ENCODE data around the gene CALR3. TPM values are rescaled to one million over a fixed set of nuclear protein-coding genes. Genes with fewer than 3 reads are reported as not detected.

The CALR3 gene
- total and polyA plus RNA-seq, 2 experiments from 2014 or later: not detected

- Histone ChIP-seq H3K27ac (no peak overlapping the region), H3K9me3 (ENCODE audit: low read depth) (no peaks in the 10 kb centered on the region), H3K36me3 (peaks cover 83% of the 10 kb centered on the region)
Measured at GRCh38 chr19:16527334-16527935, 31.5 kb upstream of the CALR3 start.

DNA sequence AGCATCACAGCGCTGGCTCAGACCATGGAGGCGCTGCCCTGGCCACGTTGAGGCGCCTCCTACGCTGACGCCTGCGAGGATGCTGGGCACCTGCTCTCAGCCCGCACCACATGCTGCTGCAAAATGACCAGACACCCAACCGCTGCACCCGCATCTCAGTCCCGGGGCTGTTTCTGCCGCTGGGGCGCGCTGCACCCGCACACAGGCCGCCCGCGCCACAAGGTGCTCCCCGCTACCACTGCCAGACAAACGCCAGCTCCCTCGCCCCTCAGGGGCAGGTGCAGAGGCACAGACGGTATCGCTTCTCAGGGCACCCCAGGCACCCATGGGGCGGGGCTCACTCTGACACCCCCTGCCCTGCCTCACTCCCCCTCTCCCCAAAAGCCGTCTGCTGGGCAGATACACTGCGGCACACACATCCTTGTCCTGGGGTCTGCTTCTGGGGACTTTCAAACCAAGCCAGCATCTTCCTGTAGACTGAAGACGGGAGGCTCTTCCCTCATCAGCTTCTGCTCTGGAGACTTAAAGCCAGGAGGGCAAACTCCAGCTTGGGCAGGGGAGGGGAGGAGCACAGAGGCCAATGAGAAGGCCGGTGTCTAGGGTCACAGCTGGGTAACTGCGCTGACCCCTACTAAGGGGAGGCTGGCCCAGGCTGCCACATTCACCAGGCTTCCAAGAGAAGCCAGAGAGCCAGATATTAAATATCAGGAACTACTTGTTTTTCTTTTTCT, 29.9 kb upstream of the CALR3 start:
- Histone ChIP-seq H3K4me3 (no peak overlapping the region), H3K9me3 (ENCODE audit: low read depth) (no peaks in the 10 kb centered on the region), H3K27ac (no peak overlapping the region), H3K4me1 (ENCODE audit: low read depth) (no peaks in the 10 kb centered on the region), H3K36me3 (peaks cover 82% of the 10 kb centered on the region), H3K27me3 (no peaks in the 10 kb centered on the region)
- TF ChIP-seq, protein P1, sequence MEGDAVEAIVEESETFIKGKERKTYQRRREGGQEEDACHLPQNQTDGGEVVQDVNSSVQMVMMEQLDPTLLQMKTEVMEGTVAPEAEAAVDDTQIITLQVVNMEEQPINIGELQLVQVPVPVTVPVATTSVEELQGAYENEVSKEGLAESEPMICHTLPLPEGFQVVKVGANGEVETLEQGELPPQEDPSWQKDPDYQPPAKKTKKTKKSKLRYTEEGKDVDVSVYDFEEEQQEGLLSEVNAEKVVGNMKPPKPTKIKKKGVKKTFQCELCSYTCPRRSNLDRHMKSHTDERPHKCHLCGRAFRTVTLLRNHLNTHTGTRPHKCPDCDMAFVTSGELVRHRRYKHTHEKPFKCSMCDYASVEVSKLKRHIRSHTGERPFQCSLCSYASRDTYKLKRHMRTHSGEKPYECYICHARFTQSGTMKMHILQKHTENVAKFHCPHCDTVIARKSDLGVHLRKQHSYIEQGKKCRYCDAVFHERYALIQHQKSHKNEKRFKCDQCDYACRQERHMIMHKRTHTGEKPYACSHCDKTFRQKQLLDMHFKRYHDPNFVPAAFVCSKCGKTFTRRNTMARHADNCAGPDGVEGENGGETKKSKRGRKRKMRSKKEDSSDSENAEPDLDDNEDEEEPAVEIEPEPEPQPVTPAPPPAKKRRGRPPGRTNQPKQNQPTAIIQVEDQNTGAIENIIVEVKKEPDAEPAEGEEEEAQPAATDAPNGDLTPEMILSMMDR (IDR thresholded peaks at IDR 0.05; ENCODE audit: low read depth, low read length): no peak
- no peak for DNase-seq (ENCODE audit: low read depth in 1 of 2, low spot score in 1 of 2)

More at GRCh38 chr19:16527334-16527935, 31.5 kb upstream of the CALR3 start:
- no peak overlapping the region for H3K4me3 ChIP-seq
- H3K4me1 ChIP-seq (ENCODE audit: low read depth): no peaks in the 10 kb centered on the region
- DNase-seq (ENCODE audit: low read depth in 1 of 2, low spot score in 1 of 2): no peak
- TF ChIP-seq, protein P1 (IDR thresholded peaks at IDR 0.05; ENCODE audit: low read depth, low read length): no peak
- H3K27me3 ChIP-seq: no peaks in the 10 kb centered on the region

DNA sequence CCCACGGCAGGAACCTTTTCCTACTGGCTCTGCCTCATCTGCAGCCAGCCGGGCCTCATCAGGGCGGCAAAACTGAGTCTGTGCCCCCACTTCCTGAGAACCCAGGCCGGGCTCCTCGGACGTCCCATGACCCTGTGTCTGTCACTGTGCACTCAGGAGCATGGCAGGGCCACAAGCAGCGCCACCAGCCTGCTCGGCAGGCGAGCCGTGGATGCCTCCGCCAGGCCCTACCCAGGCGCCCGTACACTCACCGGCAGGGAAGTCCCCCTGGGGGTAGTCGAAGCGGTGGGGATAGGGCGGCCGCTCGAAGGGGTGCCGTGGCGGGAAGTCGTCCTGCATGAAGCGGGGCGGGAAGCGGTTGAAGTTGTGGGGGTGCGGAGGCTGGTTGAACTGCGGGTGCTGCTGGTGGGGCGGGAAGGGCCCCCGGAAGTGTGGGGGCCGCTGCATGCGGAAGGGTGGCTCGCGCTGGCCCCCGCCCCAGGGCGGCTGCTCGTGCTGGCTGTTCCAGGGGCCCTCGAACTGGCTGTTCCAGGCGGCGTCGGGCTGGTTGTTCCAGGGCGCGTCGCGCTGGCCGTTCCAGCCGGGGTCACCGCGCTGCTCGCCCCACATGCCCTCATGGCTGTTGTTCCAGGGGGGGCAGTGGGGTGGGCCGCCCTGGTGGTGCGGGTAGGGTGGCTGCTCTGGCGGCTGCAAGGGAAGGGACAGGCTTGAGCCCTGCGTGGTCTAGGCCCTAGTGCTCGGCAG, 29.2 kb upstream of the CALR3 start:
- Histone ChIP-seq H3K27ac (no peak overlapping the region), H3K36me3 (peaks cover 83% of the 10 kb centered on the region), H3K9me3 (ENCODE audit: low read depth) (no peaks in the 10 kb centered on the region), H3K4me3 (no peak overlapping the region), H3K4me1 (ENCODE audit: low read depth) (no peaks in the 10 kb centered on the region), H3K27me3 (no peaks in the 10 kb centered on the region)
- no peak for DNase-seq (ENCODE audit: low read depth in 1 of 2, low spot score in 1 of 2)
- TF ChIP-seq, protein P1 (IDR thresholded peaks at IDR 0.05; ENCODE audit: low read depth, low read length): no peak

DNA sequence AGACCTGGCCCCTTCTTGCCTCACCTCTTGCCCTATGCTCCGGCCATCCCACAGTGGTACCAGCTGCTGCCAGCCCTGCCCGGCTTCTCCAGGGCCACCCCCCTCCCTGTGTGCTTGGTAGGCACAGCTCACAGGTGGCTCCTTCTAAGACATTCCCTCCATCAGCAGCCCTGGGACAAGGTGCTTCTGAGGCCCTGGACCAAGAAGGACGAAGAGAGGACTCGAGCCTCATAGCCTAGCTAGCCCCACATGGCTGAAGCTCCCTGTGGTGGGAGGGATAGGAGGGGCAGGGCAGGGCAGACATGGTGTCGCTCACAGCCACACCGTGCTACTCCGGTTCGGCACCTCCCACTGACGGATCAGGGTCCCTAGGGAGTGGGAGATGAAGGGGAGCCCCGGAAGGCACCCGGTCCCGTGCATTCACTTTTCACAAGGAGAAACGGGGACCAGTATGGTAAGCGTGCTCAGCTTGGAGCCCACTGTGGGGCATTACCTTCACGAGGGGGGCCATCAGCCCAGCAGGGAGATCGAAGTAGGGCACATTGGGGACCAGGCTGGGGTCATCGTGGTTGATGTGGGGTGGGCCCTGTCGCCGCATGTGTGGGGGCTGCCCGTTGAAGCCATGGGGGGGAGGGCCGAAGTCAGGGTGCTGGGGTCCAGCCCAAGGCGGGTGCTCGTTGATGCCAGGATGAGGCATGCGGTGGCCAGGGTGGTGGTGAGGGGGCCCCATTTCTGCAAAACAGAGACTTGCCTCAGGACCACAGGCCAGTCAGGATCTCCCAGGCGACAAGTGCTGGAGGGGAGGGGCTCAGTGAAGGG, 26.8 kb upstream of the CALR3 start:
- Histone ChIP-seq H3K4me1 (ENCODE audit: low read depth) (no peaks in the 10 kb centered on the region), H3K9me3 (ENCODE audit: low read depth) (no peaks in the 10 kb centered on the region), H3K27ac (no peak overlapping the region), H3K36me3 (peaks cover 80% of the 10 kb centered on the region), H3K27me3 (no peaks in the 10 kb centered on the region), H3K4me3 (no peak overlapping the region)
- TF ChIP-seq, protein P1 (IDR thresholded peaks at IDR 0.05; ENCODE audit: low read depth, low read length): no peak
- no peak for DNase-seq (ENCODE audit: low read depth in 1 of 2, low spot score in 1 of 2)

DNA sequence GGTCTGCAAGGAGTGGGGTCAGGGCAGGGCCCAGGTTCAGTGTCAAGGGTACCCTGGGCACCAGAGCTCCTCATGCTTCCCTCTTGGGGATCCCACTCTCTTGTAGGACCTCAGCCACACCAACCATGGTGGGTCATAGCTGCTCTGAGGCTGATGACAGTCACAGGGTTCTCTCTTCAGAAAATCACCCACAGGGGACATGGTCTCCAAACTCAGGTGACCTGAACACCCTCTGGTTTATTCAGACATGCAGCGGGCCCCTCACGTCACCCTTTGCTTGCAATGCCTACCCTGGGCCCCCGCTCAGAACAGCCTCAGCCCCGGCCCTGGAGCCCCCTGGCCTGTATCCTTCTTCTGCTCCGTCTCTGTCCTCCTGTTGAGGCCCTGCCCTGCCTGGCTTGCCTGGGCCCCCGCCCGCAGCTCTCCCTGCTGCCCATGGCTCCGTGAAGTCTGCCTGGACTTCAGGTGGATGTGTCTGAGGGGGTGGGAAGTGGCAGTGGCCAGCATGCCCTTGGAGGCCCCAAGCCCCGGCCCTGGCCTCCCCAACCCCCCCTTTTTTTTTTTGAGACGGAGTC, 25.8 kb upstream of the CALR3 start:
- H3K4me1 ChIP-seq (ENCODE audit: low read depth): no peaks in the 10 kb centered on the region
- TF ChIP-seq, protein P1 (IDR thresholded peaks at IDR 0.05; ENCODE audit: low read depth, low read length): no peak
- peaks cover 75% of the 10 kb centered on the region for H3K36me3 ChIP-seq
- no peaks in the 10 kb centered on the region for H3K9me3 ChIP-seq (ENCODE audit: low read depth)
- H3K27me3 ChIP-seq: no peaks in the 10 kb centered on the region
- DNase-seq (ENCODE audit: low read depth in 1 of 2, low spot score in 1 of 2): no peak
- no peak overlapping the region for H3K27ac ChIP-seq
- H3K4me3 ChIP-seq: no peak overlapping the region
